ENCODE data around the gene TMEM91.
"Not testable (repeated sequence)": the region's sequence is repeated elsewhere in the genome, so short reads cannot be mapped to it uniquely, and the experiment has no call there.

Gene TMEM91

GRCh38 chr19:41341669-41342490, 34.5 kb upstream of the TMEM91 start:
- no peak overlapping the region for H3K4me3 ChIP-seq (ENCODE audit: control insufficient read depth, low read depth, low read length)
- no peak for DNase-seq (ENCODE audit: low read depth)
- no peak for TF ChIP-seq CTCF (IDR thresholded peaks at IDR 0.05; ENCODE audit: control insufficient read depth, insufficient read depth, low read depth, low read length, missing control alignments)

- DNase-seq (ENCODE audit: low read depth), result no peak
- no peak for TF ChIP-seq CTCF (IDR thresholded peaks at IDR 0.05; ENCODE audit: control insufficient read depth, insufficient read depth, low read depth, low read length, missing control alignments)
- H3K4me3 ChIP-seq (ENCODE audit: control insufficient read depth, low read depth, low read length), result no peak overlapping the region
Observed at GRCh38 chr19:41344162-41344561, 32.2 kb upstream of the TMEM91 start.

GRCh38 chr19:41346916-41347315, 29.4 kb upstream of the TMEM91 start:
- DNase-seq (ENCODE audit: low read depth); H3K4me3 ChIP-seq (ENCODE audit: control insufficient read depth, low read depth, low read length): not testable (repeated sequence)

GRCh38 chr19:41350735-41351338, 25.5 kb upstream of the TMEM91 start:
- no peak for TF ChIP-seq CTCF (IDR thresholded peaks at IDR 0.05; ENCODE audit: control insufficient read depth, insufficient read depth, low read depth, low read length, missing control alignments)
- H3K4me3 ChIP-seq (ENCODE audit: control insufficient read depth, low read depth, low read length), result peak overlapping the region; percentile 97
- no peak for DNase-seq (ENCODE audit: low read depth)

- TF ChIP-seq CTCF (IDR thresholded peaks at IDR 0.05; ENCODE audit: control insufficient read depth, insufficient read depth, low read depth, low read length, missing control alignments), result no peak
- peak overlapping the region; percentile 97 for H3K4me3 ChIP-seq (ENCODE audit: control insufficient read depth, low read depth, low read length)
- DNase-seq (ENCODE audit: low read depth), result no peak
Observed at GRCh38 chr19:41351339-41352245, 24.7 kb upstream of the TMEM91 start.

- H3K4me3 ChIP-seq (ENCODE audit: control insufficient read depth, low read depth, low read length), result peak overlapping the region; percentile 97
- no peak for DNase-seq (ENCODE audit: low read depth)
- no peak for TF ChIP-seq CTCF (IDR thresholded peaks at IDR 0.05; ENCODE audit: control insufficient read depth, insufficient read depth, low read depth, low read length, missing control alignments)
Observed at GRCh38 chr19:41352279-41352608, 24.1 kb upstream of the TMEM91 start.

All from AG09309 (cell line).